H9 (cell line): ENCODE measurements around the gene DAAM2. TPM values are rescaled to one million over a fixed set of nuclear protein-coding genes. Genes with fewer than 3 reads are reported as not detected.

Source experiments
- DNase-seq: peaks from one replicate; pipeline ENCODE4 v3.0.0-alpha.2; 2017
- H2AFZ ChIP-seq: one replicate; pipeline ENCODE4 v1.6.1; 2013; ENCODE audit warnings: mild to moderate bottlenecking, low read length, control low read depth, moderate library complexity
- H2AK5ac ChIP-seq: 2 replicates; pipeline ENCODE4 v1.6.1; 2013; ENCODE audit warnings: low read length, control low read depth, mixed read lengths; ENCODE audit not compliant: insufficient read length
- H2BK120ac ChIP-seq: one replicate; pipeline ENCODE4 v1.6.1; 2013; ENCODE audit warnings: low read depth, mild to moderate bottlenecking, low read length, control low read depth, inconsistent platforms; ENCODE audit not compliant: poor library complexity, severe bottlenecking
- H2BK12ac ChIP-seq: 2 replicates; pipeline ENCODE4 v1.6.1; 2013; ENCODE audit warnings: low read length, control low read depth, mixed read lengths, low read depth; ENCODE audit not compliant: insufficient read length
- H2BK15ac ChIP-seq: 2 replicates; pipeline ENCODE4 v1.6.1; 2013; ENCODE audit warnings: low read depth, low read length, control low read depth
- H2BK20ac ChIP-seq: one replicate; pipeline ENCODE4 v1.6.1; 2013; ENCODE audit warnings: low read depth, mild to moderate bottlenecking, low read length, control low read depth, inconsistent platforms; ENCODE audit not compliant: poor library complexity, severe bottlenecking
- H2BK5ac ChIP-seq: 2 replicates; pipeline ENCODE4 v1.6.1; 2013; ENCODE audit warnings: low read length, control low read depth, mixed read lengths; ENCODE audit not compliant: insufficient read length
- H3K14ac ChIP-seq: 2 replicates; pipeline ENCODE4 v1.6.1; 2013; ENCODE audit warnings: low read length, control low read depth; ENCODE audit not compliant: insufficient read depth
- H3K18ac ChIP-seq: 2 replicates; pipeline ENCODE4 v1.6.1; 2013; ENCODE audit warnings: low read depth, mild to moderate bottlenecking, mixed read lengths, low read length, control low read depth; ENCODE audit not compliant: insufficient read length
- H3K23ac ChIP-seq: 2 replicates; pipeline ENCODE4 v1.6.1; 2013; ENCODE audit warnings: low read length, control low read depth, mixed read lengths, low read depth; ENCODE audit not compliant: insufficient read length
- H3K23me2 ChIP-seq: 2 replicates; pipeline ENCODE4 v1.6.1; 2013; ENCODE audit warnings: low read depth, mild to moderate bottlenecking, mixed read lengths, low read length, control low read depth; ENCODE audit not compliant: insufficient read length, poor library complexity, severe bottlenecking
- H3K27ac ChIP-seq: 2 replicates; pipeline ENCODE4 v1.5.1; 2013; ENCODE audit warnings: low read length, control low read depth, mixed read lengths, low read depth; ENCODE audit not compliant: insufficient read length
- H3K27me3 ChIP-seq: 2 replicates; pipeline ENCODE4 v1.6.1; 2013; ENCODE audit warnings: low read length, control low read depth, inconsistent platforms; ENCODE audit not compliant: insufficient read depth
- H3K4ac ChIP-seq: 2 replicates; pipeline ENCODE4 v1.6.1; 2013; ENCODE audit warnings: low read depth, mild to moderate bottlenecking, control low read depth, inconsistent platforms, low read length, moderate library complexity
- H3K4me1 ChIP-seq: 2 replicates; pipeline ENCODE4 v1.6.1; 2013; ENCODE audit warnings: low read length, control low read depth, inconsistent platforms; ENCODE audit not compliant: insufficient read depth
- H3K4me2 ChIP-seq: 2 replicates; pipeline ENCODE4 v1.6.1; 2013; ENCODE audit warnings: low read length, control low read depth, mixed read lengths; ENCODE audit not compliant: insufficient read length, insufficient read depth
- H3K56ac ChIP-seq: 2 replicates; pipeline ENCODE4 v1.6.1; 2013; ENCODE audit warnings: low read depth, mild to moderate bottlenecking, mixed read lengths, low read length, control low read depth; ENCODE audit not compliant: insufficient read length
- H3K79me1 ChIP-seq: 2 replicates; pipeline ENCODE4 v1.6.1; 2013; ENCODE audit warnings: low read depth, mild to moderate bottlenecking, moderate library complexity, low read length, control low read depth, inconsistent platforms; ENCODE audit not compliant: insufficient read depth, poor library complexity, severe bottlenecking
- H3K79me2 ChIP-seq: 2 replicates; pipeline ENCODE4 v1.6.1; 2013; ENCODE audit warnings: low read length, control low read depth, inconsistent platforms; ENCODE audit not compliant: insufficient read depth
- H3K9ac ChIP-seq: 2 replicates; pipeline ENCODE4 v1.6.1; 2013; ENCODE audit warnings: low read length, control low read depth, mixed read lengths; ENCODE audit not compliant: insufficient read length; ENCODE audit errors: extremely low read depth
- H3K9me3 ChIP-seq: one replicate; pipeline ENCODE4 v1.6.1; 2013; ENCODE audit warnings: low read depth, low read length, inconsistent platforms; ENCODE audit not compliant: control insufficient read depth
- H3T11ph ChIP-seq: one replicate; pipeline ENCODE4 v1.6.1; 2013; ENCODE audit warnings: mild to moderate bottlenecking, low read length, control low read depth, inconsistent platforms
- H4K20me1 ChIP-seq: one replicate; pipeline ENCODE4 v1.6.1; 2013; ENCODE audit not compliant: control insufficient read depth, insufficient read length, insufficient read depth
- H4K5ac ChIP-seq: 2 replicates; pipeline ENCODE4 v1.6.1; 2013; ENCODE audit warnings: low read depth, mild to moderate bottlenecking, mixed read lengths, low read length, control low read depth; ENCODE audit not compliant: insufficient read length
- H4K8ac ChIP-seq: replicated peaks from 2 replicates; pipeline ENCODE4 v1.6.1; 2013; ENCODE audit warnings: low read length, control low read depth, mixed read lengths, low read depth; ENCODE audit not compliant: insufficient read length
- H4K91ac ChIP-seq: 2 replicates; pipeline ENCODE4 v1.6.1; 2013; ENCODE audit warnings: low read depth, mild to moderate bottlenecking, moderate library complexity, mixed read lengths, low read length, control low read depth; ENCODE audit not compliant: insufficient read length
- H3K27ac Mint-ChIP-seq, 3 experiments: 2 replicates in 2 of 3; 3 replicates in 1 of 3; pipeline ENCODE4 v1.8.0; 2020 to 2021; ENCODE audit warnings: mixed read lengths in 3 of 3, mild to moderate bottlenecking in 1 of 3, moderate library complexity in 1 of 3
- H3K27me3 Mint-ChIP-seq: 2 replicates; pipeline ENCODE4 v1.8.0; 2021; ENCODE audit warnings: low read depth, mild to moderate bottlenecking, moderate library complexity, mixed read lengths
- H3K36me3 Mint-ChIP-seq, 3 experiments: 2 replicates in 2 of 3; 3 replicates in 1 of 3; pipeline ENCODE4 v1.8.0; 2020 to 2021; ENCODE audit warnings: low read depth in 3 of 3, mixed read lengths in 3 of 3; ENCODE audit not compliant: insufficient read depth in 1 of 3
- H3K4me1 Mint-ChIP-seq, 2 experiments: 2 replicates each; pipeline ENCODE4 v1.8.0; 2020; ENCODE audit warnings: mixed read lengths in 2 of 2
- H3K4me3 Mint-ChIP-seq, 2 experiments: 2 replicates in 1 of 2; 3 replicates in 1 of 2; pipeline ENCODE4 v1.8.0; 2020 to 2021; ENCODE audit warnings: mild to moderate bottlenecking in 2 of 2, mixed read lengths in 2 of 2, moderate library complexity in 1 of 2
- H3K9me3 Mint-ChIP-seq, 2 experiments: 2 replicates in 1 of 2; 3 replicates in 1 of 2; pipeline ENCODE4 v1.8.0; 2020; ENCODE audit warnings: mild to moderate bottlenecking in 2 of 2, mixed read lengths in 2 of 2, moderate library complexity in 1 of 2
- WGBS: extraction: QIAGEN DNeasy Blood & Tissue Kit; methylation state at CpG from one replicate; pipeline ENCODE4 v1.1.7; 2013; ENCODE audit warnings: missing lambda C conversion rate, low lambda C conversion rate, mixed read lengths; ENCODE audit not compliant: insufficient read length; ENCODE audit errors: extremely low coverage; 5-methylcytosine and 5-hydroxymethylcytosine counted together
- total RNA-seq: library from RNA; stranded (reverse); gene quantifications from 2 replicates; pipeline ENCODE4 v1.2.1, GENCODE V29; 2021
- TF ChIP-seq, protein P1 (sequence below): fragments of 200-600 bp; sonication (generic); conservative IDR thresholded peaks from 3 replicates; pipeline ENCODE4 v1.8.0; 2021; ENCODE audit warnings: antibody characterized with exemption, mild to moderate bottlenecking

Gene DAAM2
- total RNA-seq, 1 experiment from 2014 or later = 1.1 TPM

DNA sequence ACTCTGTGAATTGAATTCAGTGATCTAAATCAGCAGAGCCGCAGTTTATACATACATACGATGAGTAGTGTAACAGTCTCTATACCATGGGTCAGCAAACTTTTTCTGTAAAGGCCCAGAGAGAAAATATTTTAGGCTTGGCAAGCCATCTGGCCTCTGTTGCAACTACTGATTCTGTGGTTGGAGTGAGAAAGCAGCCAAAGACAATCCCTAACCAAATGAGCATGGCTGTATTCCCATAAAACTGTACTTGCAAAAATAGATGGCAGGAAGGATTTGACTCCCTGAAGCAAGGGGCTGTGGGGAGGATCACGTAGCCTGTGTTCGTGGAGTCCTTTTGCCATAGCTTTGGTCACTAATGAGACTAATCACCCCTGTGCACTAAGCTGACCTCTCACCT lies 160.0 kb downstream of the DAAM2 start:
- Histone ChIP-seq H3K27me3 (no peaks in the 10 kb centered on the region), H3K4ac (no peak overlapping the region), H3T11ph (no peak overlapping the region), H4K8ac (no peak overlapping the region), H3K14ac (no peak overlapping the region), H2BK15ac (no peak overlapping the region), H4K20me1 (no peaks in the 10 kb centered on the region), H3K4me2 (no peak overlapping the region), H3K4me1 (peaks cover 13% of the 10 kb centered on the region; the same call in 1 of the 2 replicates), H3K18ac (no peak overlapping the region), H2BK20ac (no peak overlapping the region), H2AK5ac (no peak overlapping the region), H3K9ac (no peak overlapping the region), H4K5ac (no peak overlapping the region), H3K23ac (no peak overlapping the region), H3K9me3 (no peaks in the 10 kb centered on the region), H3K56ac (no peak overlapping the region), H2BK120ac (no peak overlapping the region), H2BK5ac (no peak overlapping the region), H3K23me2 (peaks cover 5% of the 10 kb centered on the region), H2BK12ac (no peak overlapping the region), H3K27ac (no peak overlapping the region), H4K91ac (no peak overlapping the region), H3K79me2 (no peaks in the 10 kb centered on the region), H2AFZ (no peak overlapping the region), H3K79me1 (no peaks in the 10 kb centered on the region)
- Mint-ChIP-seq H3K4me1 (peaks cover 0 to 15% of the 10 kb centered on the region in 2 experiments; a peak in 3 of 4 replicates), H3K4me3 (no peak overlapping the region), H3K27me3 (no peaks in the 10 kb centered on the region; the same call in 1 of the 2 replicates), H3K36me3 (no peaks in the 10 kb centered on the region), H3K9me3 (peaks cover 2 to 3% of the 10 kb centered on the region in 2 experiments; a peak in 2 of 5 replicates), H3K27ac (no peak overlapping the region)
- no peak for DNase-seq
- TF ChIP-seq, protein P1, sequence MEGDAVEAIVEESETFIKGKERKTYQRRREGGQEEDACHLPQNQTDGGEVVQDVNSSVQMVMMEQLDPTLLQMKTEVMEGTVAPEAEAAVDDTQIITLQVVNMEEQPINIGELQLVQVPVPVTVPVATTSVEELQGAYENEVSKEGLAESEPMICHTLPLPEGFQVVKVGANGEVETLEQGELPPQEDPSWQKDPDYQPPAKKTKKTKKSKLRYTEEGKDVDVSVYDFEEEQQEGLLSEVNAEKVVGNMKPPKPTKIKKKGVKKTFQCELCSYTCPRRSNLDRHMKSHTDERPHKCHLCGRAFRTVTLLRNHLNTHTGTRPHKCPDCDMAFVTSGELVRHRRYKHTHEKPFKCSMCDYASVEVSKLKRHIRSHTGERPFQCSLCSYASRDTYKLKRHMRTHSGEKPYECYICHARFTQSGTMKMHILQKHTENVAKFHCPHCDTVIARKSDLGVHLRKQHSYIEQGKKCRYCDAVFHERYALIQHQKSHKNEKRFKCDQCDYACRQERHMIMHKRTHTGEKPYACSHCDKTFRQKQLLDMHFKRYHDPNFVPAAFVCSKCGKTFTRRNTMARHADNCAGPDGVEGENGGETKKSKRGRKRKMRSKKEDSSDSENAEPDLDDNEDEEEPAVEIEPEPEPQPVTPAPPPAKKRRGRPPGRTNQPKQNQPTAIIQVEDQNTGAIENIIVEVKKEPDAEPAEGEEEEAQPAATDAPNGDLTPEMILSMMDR = no peak
- no CpG with 5 or more reads among the region's 4 CpGs for WGBS
